Measurements from ENCODE around the gene MAPK1.
"Not testable (repeated sequence)": the region's sequence is repeated elsewhere in the genome, so short reads cannot be mapped to it uniquely, and the experiment has no call there.

The MAPK1 gene

GRCh38 chr22:21818487-21819182, 48.8 kb downstream of the MAPK1 start:
- no peak for DNase-seq

- not testable (repeated sequence) for DNase-seq
Observed at GRCh38 chr22:21817497-21817853, 50.0 kb downstream of the MAPK1 start.

GRCh38 chr22:21816787-21817496, 50.5 kb downstream of the MAPK1 start:
- DNase-seq, result peak; percentile 83

GRCh38 chr22:21816472-21816786, 51.0 kb downstream of the MAPK1 start:
- DNase-seq, result no peak

- DNase-seq, result no peak
Observed at GRCh38 chr22:21815958-21816357, 51.5 kb downstream of the MAPK1 start.

GRCh38 chr22:21815357-21815756, 52.1 kb downstream of the MAPK1 start:
- DNase-seq, result no peak

- DNase-seq, result no peak
Observed at GRCh38 chr22:21811982-21812381, 55.5 kb downstream of the MAPK1 start.

GRCh38 chr22:21807544-21808529, 59.6 kb downstream of the MAPK1 start:
- no peak for DNase-seq

- not testable (repeated sequence) for DNase-seq
Observed at GRCh38 chr22:21805325-21805724, 62.1 kb downstream of the MAPK1 start.

- no peak for DNase-seq
Observed at GRCh38 chr22:21803811-21804249, 63.6 kb downstream of the MAPK1 start.

- DNase-seq, result no peak
Observed at GRCh38 chr22:21802673-21803072, 64.8 kb downstream of the MAPK1 start.

- DNase-seq, result no peak
Observed at GRCh38 chr22:21802056-21802455, 65.4 kb downstream of the MAPK1 start.

GRCh38 chr22:21801304-21801644, 66.2 kb downstream of the MAPK1 start:
- DNase-seq, result not testable (repeated sequence)

GRCh38 chr22:21800552-21801303, 66.7 kb downstream of the MAPK1 start:
- DNase-seq, result no peak

- DNase-seq, result peak; percentile 23
Observed at GRCh38 chr22:21797444-21798221, 69.8 kb downstream of the MAPK1 start.

GRCh38 chr22:21796863-21797262, 70.6 kb downstream of the MAPK1 start:
- no peak for DNase-seq

- DNase-seq, result no peak
Observed at GRCh38 chr22:21796231-21796630, 71.2 kb downstream of the MAPK1 start.

GRCh38 chr22:21793716-21794115, 73.7 kb downstream of the MAPK1 start:
- not testable (repeated sequence) for DNase-seq

GRCh38 chr22:21791635-21792625, 75.5 kb downstream of the MAPK1 start:
- DNase-seq, result no peak

- not testable (repeated sequence) for DNase-seq
Observed at GRCh38 chr22:21790849-21791610, 76.4 kb downstream of the MAPK1 start.
